ENCODE results near the gene FIBCD1.

The FIBCD1 gene

DNA sequence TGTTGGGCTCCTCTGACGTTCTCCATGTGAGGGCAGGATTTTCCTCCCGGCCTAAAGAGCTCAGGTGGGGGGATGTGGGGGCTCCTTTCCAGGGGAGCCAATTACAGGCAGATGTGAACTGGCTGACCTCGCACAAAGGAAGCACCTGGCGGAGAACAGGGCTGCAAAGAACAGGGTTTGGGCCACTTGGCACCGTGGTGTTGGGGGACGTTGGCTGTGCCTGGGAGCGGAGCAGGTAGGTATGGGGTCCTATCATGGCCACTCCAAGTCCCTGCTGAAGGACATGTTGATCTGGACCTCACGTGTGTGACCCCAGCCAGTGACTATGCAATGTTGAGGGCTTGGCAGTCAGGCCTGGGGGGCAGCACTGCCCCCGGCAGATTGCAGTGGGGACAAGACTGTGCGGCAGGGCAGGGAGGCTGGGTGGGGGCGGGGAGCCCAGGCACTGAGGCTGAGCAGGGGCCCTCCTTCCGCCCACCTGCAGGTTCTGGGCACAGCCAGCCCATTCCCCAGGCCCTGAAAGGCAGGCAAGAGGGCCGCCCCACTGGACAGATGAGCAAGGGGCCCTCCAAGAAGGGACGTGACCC is 19.4 kb downstream of the FIBCD1 start:
- TF ChIP-seq CTCF (IDR thresholded peaks at IDR 0.05; ENCODE audit: insufficient read depth, low read length, poor library complexity, severe bottlenecking): no peak
- DNase-seq (ENCODE audit: extremely low read depth, insufficient read length): no peak
- Histone ChIP-seq H3K36me3 (ENCODE audit: control insufficient read depth, insufficient read depth, low read length) (no peaks in the 10 kb centered on the region), H3K4me3 (replicated peaks; ENCODE audit: low read depth, low read length) (no peak overlapping the region), H3K27me3 (replicated peaks; ENCODE audit: control insufficient read depth, insufficient read depth, low read length) (peaks cover under 1% of the 10 kb centered on the region; the same call in 1 of the 2 replicates)

DNA sequence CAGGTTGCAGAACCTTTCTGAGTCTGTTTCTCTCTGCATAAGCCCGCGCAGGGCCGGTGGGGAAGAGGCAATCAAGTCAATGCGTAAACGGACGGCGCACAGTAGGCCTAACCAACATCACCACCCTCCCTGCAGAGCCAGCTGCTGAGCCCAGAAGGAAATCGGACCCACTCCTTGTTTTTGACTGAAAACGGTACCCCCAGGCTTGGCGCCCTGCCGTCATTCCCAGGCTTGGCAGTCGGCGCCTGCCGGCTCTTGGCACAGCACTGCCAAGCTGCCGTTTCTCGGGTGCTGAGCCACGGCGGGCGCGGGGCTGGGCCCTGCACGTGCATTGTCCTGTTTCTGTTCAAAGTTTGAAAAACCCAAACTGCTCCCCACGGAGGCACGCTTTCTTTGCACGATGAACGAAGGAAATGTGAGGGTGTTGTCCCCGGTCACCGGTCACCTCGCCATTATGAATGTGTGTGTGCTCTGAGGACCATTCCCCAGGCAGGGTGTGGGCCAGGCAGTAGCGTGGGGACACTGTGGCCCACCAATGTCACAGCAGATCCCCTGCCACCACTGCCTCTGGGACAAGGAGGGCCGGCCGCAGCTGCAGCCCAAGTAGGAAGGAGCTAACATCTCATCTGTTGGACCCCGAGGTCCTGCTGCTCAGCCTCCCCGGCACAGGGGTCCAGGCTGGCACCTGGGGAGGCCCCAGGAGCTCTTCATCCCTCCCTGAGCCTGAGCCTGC is 20.1 kb downstream of the FIBCD1 start:
- no peaks in the 10 kb centered on the region for H3K36me3 ChIP-seq (ENCODE audit: control insufficient read depth, insufficient read depth, low read length)
- no peak for TF ChIP-seq CTCF (IDR thresholded peaks at IDR 0.05; ENCODE audit: insufficient read depth, low read length, poor library complexity, severe bottlenecking)
- H3K27me3 ChIP-seq (replicated peaks; ENCODE audit: control insufficient read depth, insufficient read depth, low read length): peaks cover 2% of the 10 kb centered on the region; the same call in 1 of the 2 replicates
- no peak for DNase-seq (ENCODE audit: extremely low read depth, insufficient read length)
- no peak overlapping the region for H3K4me3 ChIP-seq (replicated peaks; ENCODE audit: low read depth, low read length)

GRCh38 chr9:130918101-130918825 is 20.8 kb downstream of the FIBCD1 start:
- Histone ChIP-seq H3K36me3 (ENCODE audit: control insufficient read depth, insufficient read depth, low read length) (no peaks in the 10 kb centered on the region), H3K27me3 (replicated peaks; ENCODE audit: control insufficient read depth, insufficient read depth, low read length) (peaks cover 2% of the 10 kb centered on the region; the same call in 1 of the 2 replicates), H3K4me3 (replicated peaks; ENCODE audit: low read depth, low read length) (no peak overlapping the region)
- no peak for TF ChIP-seq CTCF (IDR thresholded peaks at IDR 0.05; ENCODE audit: insufficient read depth, low read length, poor library complexity, severe bottlenecking)
- DNase-seq (ENCODE audit: extremely low read depth, insufficient read length): no peak

GRCh38 chr9:130917168-130917960 is 21.7 kb downstream of the FIBCD1 start:
- H3K4me3 ChIP-seq (replicated peaks; ENCODE audit: low read depth, low read length): no peak overlapping the region
- H3K27me3 ChIP-seq (replicated peaks; ENCODE audit: control insufficient read depth, insufficient read depth, low read length): peaks cover 2% of the 10 kb centered on the region; the same call in 1 of the 2 replicates
- TF ChIP-seq CTCF (IDR thresholded peaks at IDR 0.05; ENCODE audit: insufficient read depth, low read length, poor library complexity, severe bottlenecking): no peak
- H3K36me3 ChIP-seq (ENCODE audit: control insufficient read depth, insufficient read depth, low read length): no peaks in the 10 kb centered on the region
- DNase-seq (ENCODE audit: extremely low read depth, insufficient read length): no peak

GRCh38 chr9:130915096-130915447 is 24.0 kb downstream of the FIBCD1 start:
- no peak for DNase-seq (ENCODE audit: extremely low read depth, insufficient read length)
- Histone ChIP-seq H3K27me3 (replicated peaks; ENCODE audit: control insufficient read depth, insufficient read depth, low read length) (peaks cover 2% of the 10 kb centered on the region; the same call in 1 of the 2 replicates), H3K36me3 (ENCODE audit: control insufficient read depth, insufficient read depth, low read length) (no peaks in the 10 kb centered on the region), H3K4me3 (replicated peaks; ENCODE audit: low read depth, low read length) (no peak overlapping the region)
- no peak for TF ChIP-seq CTCF (IDR thresholded peaks at IDR 0.05; ENCODE audit: insufficient read depth, low read length, poor library complexity, severe bottlenecking)

Data from GM06990 (cell line).